ENCODE data around the gene RAB3A. TPM values are rescaled to one million over a fixed set of nuclear protein-coding genes. Genes with fewer than 3 reads are reported as not detected.
A peak's percentile ranks its signal among the peaks of the same experiment; 100 is the strongest.
"Not testable (repeated sequence)": the region's sequence is repeated elsewhere in the genome, so short reads cannot be mapped to it uniquely, and the experiment has no call there.

Gene RAB3A
- polyA plus RNA-seq, 1 donor = 4.2 TPM

DNA sequence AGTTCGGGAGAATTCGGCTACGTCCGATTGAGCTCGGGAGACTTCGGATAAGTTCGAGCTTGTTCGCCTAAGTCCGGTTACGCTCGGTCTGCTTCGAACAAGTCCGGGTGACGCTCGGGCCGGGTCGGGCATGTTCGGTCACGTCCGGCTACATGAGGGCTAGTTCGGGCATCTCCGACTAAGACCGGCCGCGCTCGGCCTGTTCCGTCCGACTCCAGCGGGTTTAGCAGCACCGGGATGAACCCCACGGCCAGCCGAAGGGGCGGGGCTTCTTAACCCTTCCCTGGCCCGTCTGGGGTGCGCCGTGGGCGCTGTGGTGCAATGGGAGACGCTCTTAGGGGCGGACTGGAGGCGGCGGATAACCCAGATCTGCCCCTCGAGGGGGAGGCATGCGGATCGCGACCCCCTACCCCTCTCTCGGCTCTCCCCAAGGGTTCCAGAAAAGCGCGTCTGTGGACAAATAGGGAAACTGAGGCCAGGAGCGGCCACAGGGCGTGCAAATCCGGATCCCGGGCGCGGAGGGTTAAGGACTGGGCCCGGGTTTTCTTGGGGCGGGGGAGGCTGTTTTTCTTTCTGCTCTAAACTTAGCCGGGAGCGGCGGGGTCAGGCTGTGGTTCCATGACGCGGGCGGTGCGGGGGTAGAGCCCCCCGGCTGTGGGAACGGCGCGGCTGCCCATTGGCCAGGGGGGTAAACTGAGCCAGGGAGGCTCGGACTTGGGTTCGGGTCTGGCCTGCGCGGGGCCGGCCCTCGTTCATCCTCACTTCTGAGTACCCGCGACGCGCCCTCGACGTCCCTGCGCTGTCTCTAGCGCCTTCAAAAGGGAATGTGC, 20.9 kb upstream of the RAB3A start:
- peak; percentile 93 for DNase-seq (ENCODE audit: low read depth)

GRCh38 chr19:18223860-18224524, 20.1 kb upstream of the RAB3A start:
- DNase-seq (ENCODE audit: low read depth) = no peak

DNA sequence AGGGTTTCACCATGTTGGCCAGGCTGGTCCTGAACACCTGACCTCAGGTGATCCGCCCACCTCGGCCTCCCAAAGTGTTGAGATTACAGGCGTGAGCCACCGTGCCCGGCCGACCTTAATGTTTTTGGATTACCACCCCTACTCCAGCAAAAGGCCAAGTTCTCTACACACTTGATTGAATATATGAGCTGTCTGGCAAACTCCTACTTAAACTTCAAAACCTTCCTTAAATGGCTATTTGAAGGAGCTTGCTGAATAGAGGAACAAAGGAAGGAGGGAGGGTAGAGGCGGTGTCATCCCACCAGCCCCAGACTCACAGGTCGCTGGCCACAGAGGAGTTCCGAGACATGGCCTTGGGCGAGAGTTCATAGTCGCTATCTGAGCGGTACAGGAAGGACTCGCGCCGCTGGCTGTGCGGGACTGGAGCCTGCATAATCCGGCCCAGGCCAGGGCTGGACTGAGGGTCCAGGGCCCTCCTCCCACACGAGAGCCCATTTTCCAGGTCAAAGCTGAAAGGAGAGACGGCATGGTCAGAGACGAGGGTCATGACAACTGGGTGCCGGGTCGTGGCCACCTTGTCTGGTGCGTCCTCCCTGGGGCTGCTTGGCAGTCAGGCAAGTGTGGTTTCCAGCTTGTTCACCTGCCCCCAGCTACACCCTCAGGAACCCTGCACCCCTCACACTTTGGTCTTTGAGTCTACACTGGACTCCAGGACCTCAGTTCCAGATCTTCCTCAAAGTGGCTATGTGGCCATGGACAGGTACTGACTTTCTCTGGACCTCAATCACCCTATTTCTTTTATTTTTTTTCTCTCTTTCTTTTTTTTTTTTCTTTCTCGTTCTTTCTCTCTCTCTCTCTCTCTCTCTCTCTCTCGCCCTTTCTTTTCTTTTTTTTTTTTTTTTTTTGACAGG, 18.2 kb upstream of the RAB3A start:
- DNase-seq (ENCODE audit: low read depth) = no peak

GRCh38 chr19:18220632-18221275, 16.9 kb upstream of the RAB3A start:
- DNase-seq (ENCODE audit: low read depth) = no peak

DNA sequence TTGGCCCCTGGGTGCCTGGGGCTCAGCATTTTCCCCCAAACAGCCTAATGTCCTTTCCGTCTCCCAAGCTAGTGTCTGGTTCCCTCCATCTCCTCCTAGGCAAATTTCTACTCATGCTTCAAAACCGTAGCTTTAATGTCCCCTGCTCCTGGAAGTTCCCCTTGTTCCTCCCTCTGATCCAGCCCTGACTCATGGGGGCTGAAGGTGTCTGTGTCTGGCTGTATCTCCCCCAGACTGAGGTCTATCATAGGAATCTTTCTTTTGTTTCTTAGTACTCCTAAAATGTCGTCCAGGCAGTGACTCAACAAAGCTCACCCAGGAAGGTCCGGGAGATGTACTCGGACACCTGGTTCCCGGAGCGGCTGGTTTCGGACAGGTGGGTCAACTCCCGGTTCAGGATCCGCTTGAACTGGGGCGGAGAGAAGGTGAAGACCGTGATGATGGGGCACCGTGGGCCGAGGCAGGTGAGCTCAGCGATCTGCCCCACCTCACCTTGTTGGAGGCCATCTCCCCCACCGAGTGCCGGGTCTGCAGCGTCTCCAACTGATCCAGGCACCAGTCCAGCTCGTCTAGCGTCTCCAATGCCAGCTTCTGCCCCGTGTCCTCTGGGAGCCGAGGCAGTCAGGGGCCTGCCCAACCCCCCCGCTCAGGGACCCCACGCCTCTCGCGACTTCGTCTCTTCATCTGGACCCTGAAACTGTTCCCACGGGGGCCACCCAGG, 16.2 kb upstream of the RAB3A start:
- no peak for DNase-seq (ENCODE audit: low read depth)

- no peak for DNase-seq (ENCODE audit: low read depth)
Measured at GRCh38 chr19:18218600-18218999, 14.8 kb upstream of the RAB3A start.

GRCh38 chr19:18218159-18218558, 14.3 kb upstream of the RAB3A start:
- DNase-seq (ENCODE audit: low read depth) = no peak

DNA sequence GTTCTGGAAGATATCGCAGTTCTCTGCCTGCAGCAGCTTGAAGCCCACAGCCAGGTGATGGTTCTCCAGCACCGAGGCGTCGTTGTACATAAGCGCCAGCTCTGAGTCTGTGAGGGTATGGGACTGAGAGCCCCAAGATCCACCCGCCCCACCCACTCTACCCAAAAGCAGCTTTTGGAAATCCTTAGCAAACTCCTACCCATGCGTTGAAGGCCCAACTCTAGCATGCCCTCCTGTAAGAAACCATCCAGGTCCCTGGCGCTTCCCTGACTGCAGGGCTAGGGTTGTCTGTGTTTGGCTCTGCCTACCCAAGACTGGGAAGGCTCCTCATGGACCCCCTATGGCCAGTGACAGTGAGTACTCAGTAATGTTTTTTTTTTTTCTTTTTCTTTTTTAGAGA, 12.9 kb upstream of the RAB3A start:
- DNase-seq (ENCODE audit: low read depth) = no peak

GRCh38 chr19:18214779-18215433, 11.1 kb upstream of the RAB3A start:
- DNase-seq (ENCODE audit: low read depth) = no peak

- no peak for DNase-seq (ENCODE audit: low read depth)
Measured at GRCh38 chr19:18211683-18212082, 7.8 kb upstream of the RAB3A start.

GRCh38 chr19:18209912-18210311, 6.1 kb upstream of the RAB3A start:
- DNase-seq (ENCODE audit: low read depth) = not testable (repeated sequence)

GRCh38 chr19:18208098-18208951, 4.5 kb upstream of the RAB3A start:
- no peak for DNase-seq (ENCODE audit: low read depth)

DNA sequence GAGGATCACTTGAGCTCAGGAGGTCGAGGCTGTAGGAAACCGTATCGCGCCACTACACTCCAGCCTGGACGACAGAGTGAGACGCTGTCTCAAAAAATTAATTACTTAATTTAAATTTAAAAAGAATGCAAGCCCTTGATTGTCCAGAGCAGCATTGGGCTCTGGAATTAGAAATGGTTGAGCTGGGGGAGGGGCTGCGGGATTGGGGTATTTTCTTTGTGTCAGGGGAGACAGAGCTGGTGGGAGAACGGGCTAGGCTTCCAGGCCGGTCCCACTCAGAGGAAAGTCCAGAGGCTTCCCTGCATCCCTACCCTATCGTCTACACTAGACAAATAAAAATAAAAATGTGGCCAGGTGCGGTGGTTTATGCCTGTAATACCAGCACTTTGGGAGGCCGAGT, 2.2 kb upstream of the RAB3A start:
- no peak for DNase-seq (ENCODE audit: low read depth)

- DNase-seq (ENCODE audit: low read depth) = no peak
Measured at GRCh38 chr19:18205200-18205892, 1.5 kb upstream of the RAB3A start.

DNA sequence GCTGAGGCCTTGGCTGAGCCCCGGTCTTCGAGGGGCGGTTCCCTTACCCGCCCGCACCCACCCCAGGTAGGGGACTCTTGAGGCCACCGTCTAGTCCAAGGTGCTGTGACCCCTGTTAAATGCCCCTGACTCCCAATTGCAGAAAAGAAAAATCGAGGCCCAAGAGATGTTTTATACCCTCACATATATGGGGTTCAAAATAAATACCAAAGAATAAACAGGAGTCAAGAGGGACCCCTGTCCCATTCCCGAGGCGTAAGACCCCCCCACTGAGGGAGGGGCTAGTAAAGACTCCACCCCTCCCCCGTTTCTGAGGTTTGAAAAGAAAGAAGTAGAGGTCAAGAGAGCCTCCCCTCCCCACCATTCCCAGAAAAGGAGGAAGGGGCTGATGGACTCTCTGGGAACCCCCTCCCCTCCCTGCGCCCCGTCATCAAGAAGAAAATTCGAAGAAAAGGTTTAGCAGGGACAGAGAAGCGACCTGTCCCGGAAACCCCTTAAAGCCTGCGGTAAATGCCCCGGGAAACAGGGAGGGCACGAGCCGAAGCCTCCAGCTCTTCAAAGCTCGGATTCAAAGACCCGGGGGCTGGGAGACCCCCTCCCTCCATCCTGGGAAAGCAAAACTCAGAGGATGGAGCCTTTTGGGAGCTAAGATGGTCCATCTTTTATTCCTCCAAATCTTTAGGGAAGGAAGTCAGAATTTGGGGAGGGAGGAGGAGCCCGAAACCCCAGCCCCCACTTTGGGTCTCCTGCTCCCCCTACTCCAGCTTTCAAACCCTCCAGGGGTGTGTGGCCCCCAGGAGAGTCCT, 755 bp upstream of the RAB3A start:
- peak; percentile 52 for DNase-seq (ENCODE audit: low read depth)

GRCh38 chr19:18203408-18203862, 407 bp downstream of the RAB3A start:
- no peak for DNase-seq (ENCODE audit: low read depth)

- no peak for DNase-seq (ENCODE audit: low read depth)
Measured at GRCh38 chr19:18202778-18203407, 949 bp downstream of the RAB3A start.

All from forelimb muscle (tissue), 1 donor.